GM04503 (cell line): Measurements from ENCODE around the gene BRPF3.
"Not testable (repeated sequence)": the region's sequence is repeated elsewhere in the genome, so short reads cannot be mapped to it uniquely, and the experiment has no call there.

Experiments used
- DNase-seq: peaks from one replicate; pipeline ENCODE4 v3.0.0-alpha.2; 2012; ENCODE audit warnings: low read depth

The BRPF3 gene

GRCh38 chr6:36200998-36201596 lies 4.6 kb downstream of the BRPF3 start:
- no peak for DNase-seq

- DNase-seq = no peak
Observed at GRCh38 chr6:36201612-36202011, 5.1 kb downstream of the BRPF3 start.

GRCh38 chr6:36202101-36202500 lies 5.6 kb downstream of the BRPF3 start:
- DNase-seq = no peak

GRCh38 chr6:36204068-36204753 lies 7.7 kb downstream of the BRPF3 start:
- no peak for DNase-seq

GRCh38 chr6:36207155-36207554 lies 10.6 kb downstream of the BRPF3 start:
- no peak for DNase-seq

- DNase-seq = no peak
Observed at GRCh38 chr6:36209606-36210005, 13.1 kb downstream of the BRPF3 start.

GRCh38 chr6:36210182-36210581 lies 13.6 kb downstream of the BRPF3 start:
- DNase-seq = no peak

- no peak for DNase-seq
Observed at GRCh38 chr6:36210886-36211595, 14.5 kb downstream of the BRPF3 start.

- no peak for DNase-seq
Observed at GRCh38 chr6:36216559-36216958, 20.0 kb downstream of the BRPF3 start.

GRCh38 chr6:36217188-36217587 lies 20.6 kb downstream of the BRPF3 start:
- DNase-seq = no peak

- no peak for DNase-seq
Observed at GRCh38 chr6:36217946-36218345, 21.4 kb downstream of the BRPF3 start.

GRCh38 chr6:36218516-36218915 lies 22.0 kb downstream of the BRPF3 start:
- DNase-seq = not testable (repeated sequence)

GRCh38 chr6:36219081-36219480 lies 22.5 kb downstream of the BRPF3 start:
- DNase-seq = no peak

GRCh38 chr6:36220226-36220625 lies 23.7 kb downstream of the BRPF3 start:
- no peak for DNase-seq

GRCh38 chr6:36221674-36222073 lies 25.1 kb downstream of the BRPF3 start:
- DNase-seq = no peak

- DNase-seq = no peak
Observed at GRCh38 chr6:36222924-36223323, 26.4 kb downstream of the BRPF3 start.

- DNase-seq = no peak
Observed at GRCh38 chr6:36223706-36224105, 27.2 kb downstream of the BRPF3 start.

GRCh38 chr6:36224918-36225461 lies 28.4 kb downstream of the BRPF3 start:
- DNase-seq = no peak

- no peak for DNase-seq
Observed at GRCh38 chr6:36226438-36227047, 30.0 kb downstream of the BRPF3 start.

- DNase-seq = no peak
Observed at GRCh38 chr6:36227379-36228228, 31.1 kb downstream of the BRPF3 start.

- DNase-seq = no peak
Observed at GRCh38 chr6:36229223-36229622, 32.7 kb downstream of the BRPF3 start.

GRCh38 chr6:36230371-36230770 lies 33.8 kb downstream of the BRPF3 start:
- no peak for DNase-seq
